ENCODE measurements around the gene SLC8A2. TPM values are rescaled to one million over a fixed set of nuclear protein-coding genes. Genes with fewer than 3 reads are reported as not detected.

SLC8A2 gene
- total and polyA plus RNA-seq, 3 experiments from 2014 or later, result not detected

- Histone ChIP-seq H3K27ac (ENCODE audit: low read depth, low read length) (no peak overlapping the region), H3K27me3 (ENCODE audit: insufficient read depth, low read length, poor library complexity, severe bottlenecking) (peaks cover 19% of the 10 kb centered on the region), H3K9me3 (ENCODE audit: low read length) (no peaks in the 10 kb centered on the region), H3K36me3 (ENCODE audit: insufficient read depth, low read length) (no peaks in the 10 kb centered on the region), H3K4me3 (ENCODE audit: low read length) (no peak overlapping the region), H3K4me1 (ENCODE audit: insufficient read depth, low read length) (no peaks in the 10 kb centered on the region)
- Mint-ChIP-seq H3K4me3 (no peak overlapping the region), H3K27me3 (peaks cover 20 to 37% of the 10 kb centered on the region in 2 donors), H3K27ac (no peak overlapping the region), H3K36me3 (no peaks in the 10 kb centered on the region), H3K9me3 (peaks cover 0 to 2% (median 0%) of the 10 kb centered on the region in 5 donors), H3K4me1 (no peaks in the 10 kb centered on the region)
- no peak for DNase-seq
- CTCF ChIA-PET, result no interaction called here
- POLR2A ChIA-PET, result no interaction called here
Observed at GRCh38 chr19:47461876-47462275, 9.8 kb downstream of the SLC8A2 start.

GRCh38 chr19:47459477-47459876 is 12.2 kb downstream of the SLC8A2 start:
- no peak overlapping the region for H3K27ac ChIP-seq (ENCODE audit: low read depth, low read length)
- Mint-ChIP-seq H3K9me3 (peaks cover 0 to 7% (median 3%) of the 10 kb centered on the region in 5 donors), H3K4me1 (no peaks in the 10 kb centered on the region), H3K36me3 (no peaks in the 10 kb centered on the region), H3K27me3 (peaks cover 22 to 40% of the 10 kb centered on the region in 2 donors), H3K4me3 (no peak overlapping the region), H3K27ac (no peak overlapping the region)
- H3K9me3 ChIP-seq (ENCODE audit: low read length), result no peaks in the 10 kb centered on the region
- ChIA-PET POLR2A (no interaction called here), CTCF (no interaction called here)
- DNase-seq, result no peak
- H3K4me3 ChIP-seq (ENCODE audit: low read length), result no peak overlapping the region
- H3K4me1 ChIP-seq (ENCODE audit: insufficient read depth, low read length), result no peaks in the 10 kb centered on the region
- no peaks in the 10 kb centered on the region for H3K36me3 ChIP-seq (ENCODE audit: insufficient read depth, low read length)
- H3K27me3 ChIP-seq (ENCODE audit: insufficient read depth, low read length, poor library complexity, severe bottlenecking), result peaks cover 31% of the 10 kb centered on the region

DNA sequence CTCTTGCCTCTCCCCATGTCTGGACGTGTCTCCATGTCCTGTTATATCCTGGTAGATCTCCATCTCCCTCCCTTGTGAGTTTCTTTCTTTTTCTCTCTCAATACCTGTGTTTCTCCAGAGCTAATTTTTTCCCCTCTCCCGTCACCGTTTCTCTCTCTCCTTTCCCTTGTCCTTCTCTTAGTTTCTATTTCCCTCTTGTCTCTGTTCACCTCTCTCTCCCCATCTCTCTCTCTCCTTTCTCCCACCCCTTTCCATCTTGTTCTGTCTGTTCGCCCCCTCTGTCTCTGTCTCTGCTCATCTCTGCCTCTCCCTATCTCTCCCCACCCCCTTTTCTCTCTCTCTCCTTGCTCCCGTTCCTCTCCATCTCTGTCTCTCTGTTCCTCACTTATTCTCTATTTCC is 13.0 kb downstream of the SLC8A2 start:
- CTCF ChIA-PET, result no interaction called here

GRCh38 chr19:47456721-47457474 is 14.8 kb downstream of the SLC8A2 start:
- peaks cover 0 to 9% (median 3%) of the 10 kb centered on the region in 5 donors for H3K9me3 Mint-ChIP-seq
- Histone ChIP-seq H3K27me3 (ENCODE audit: insufficient read depth, low read length, poor library complexity, severe bottlenecking) (peaks cover 31% of the 10 kb centered on the region), H3K9me3 (ENCODE audit: low read length) (no peaks in the 10 kb centered on the region), H3K4me3 (ENCODE audit: low read length) (no peak overlapping the region), H3K36me3 (ENCODE audit: insufficient read depth, low read length) (no peaks in the 10 kb centered on the region), H3K27ac (ENCODE audit: low read depth, low read length) (no peak overlapping the region), H3K4me1 (ENCODE audit: insufficient read depth, low read length) (no peaks in the 10 kb centered on the region)
- no peaks in the 10 kb centered on the region for H3K36me3 Mint-ChIP-seq
- peaks cover 24 to 36% of the 10 kb centered on the region in 2 donors for H3K27me3 Mint-ChIP-seq
- peak overlapping the region in 1 of 8 donors; percentile 22 for H3K27ac Mint-ChIP-seq
- ChIA-PET POLR2A (no interaction called here), CTCF (no interaction called here)
- no peaks in the 10 kb centered on the region for H3K4me1 Mint-ChIP-seq
- no peak for DNase-seq
- no peak overlapping the region for H3K4me3 Mint-ChIP-seq

More for the DNA sequence above, 13.0 kb downstream of the SLC8A2 start:
- H3K27me3 Mint-ChIP-seq, result peaks cover 25 to 42% of the 10 kb centered on the region in 2 donors
- no peak for DNase-seq
- H3K9me3 Mint-ChIP-seq, result peaks cover 0 to 9% (median 3%) of the 10 kb centered on the region in 5 donors
- no peaks in the 10 kb centered on the region for H3K36me3 Mint-ChIP-seq
- no peak overlapping the region for H3K27ac ChIP-seq (ENCODE audit: low read depth, low read length)
- H3K9me3 ChIP-seq (ENCODE audit: low read length), result no peaks in the 10 kb centered on the region
- POLR2A ChIA-PET, result no interaction called here
- H3K27ac Mint-ChIP-seq, result no peak overlapping the region
- no peak overlapping the region for H3K4me3 ChIP-seq (ENCODE audit: low read length)
- H3K4me1 ChIP-seq (ENCODE audit: insufficient read depth, low read length), result no peaks in the 10 kb centered on the region
- H3K4me1 Mint-ChIP-seq, result no peaks in the 10 kb centered on the region
- H3K36me3 ChIP-seq (ENCODE audit: insufficient read depth, low read length), result no peaks in the 10 kb centered on the region
- H3K4me3 Mint-ChIP-seq, result no peak overlapping the region
- peaks cover 31% of the 10 kb centered on the region for H3K27me3 ChIP-seq (ENCODE audit: insufficient read depth, low read length, poor library complexity, severe bottlenecking)

DNA sequence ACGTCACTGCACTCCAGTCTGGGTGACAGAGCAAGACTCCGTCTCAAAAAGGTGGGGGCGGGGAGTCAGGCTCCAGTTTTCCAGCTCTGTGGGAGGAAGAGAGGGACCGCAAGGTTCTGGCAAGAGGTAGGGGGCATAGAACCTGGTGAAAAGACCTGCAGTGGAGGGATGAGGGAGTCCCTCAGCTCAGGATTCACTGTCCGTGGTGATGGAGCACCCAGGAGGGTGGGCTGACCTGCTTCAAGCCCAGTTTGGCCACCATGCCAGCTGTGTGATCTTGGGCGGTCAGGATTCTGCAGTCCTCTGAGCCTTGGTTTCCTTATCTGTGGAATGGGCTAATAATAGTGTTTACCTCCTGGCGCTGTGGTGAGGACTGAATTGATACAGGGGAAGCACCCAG is 21.2 kb downstream of the SLC8A2 start:
- Histone ChIP-seq H3K4me3 (ENCODE audit: low read length) (no peak overlapping the region), H3K36me3 (ENCODE audit: insufficient read depth, low read length) (no peaks in the 10 kb centered on the region), H3K27ac (ENCODE audit: low read depth, low read length) (no peak overlapping the region), H3K9me3 (ENCODE audit: low read length) (no peaks in the 10 kb centered on the region), H3K4me1 (ENCODE audit: insufficient read depth, low read length) (peaks cover 21% of the 10 kb centered on the region), H3K27me3 (ENCODE audit: insufficient read depth, low read length, poor library complexity, severe bottlenecking) (peaks cover 13% of the 10 kb centered on the region)
- H3K4me3 Mint-ChIP-seq, result no peak overlapping the region
- no peak for DNase-seq
- H3K27me3 Mint-ChIP-seq, result peaks cover 35 to 56% of the 10 kb centered on the region in 2 donors
- H3K4me1 Mint-ChIP-seq, result peaks cover 19 to 30% (median 27%) of the 10 kb centered on the region in 3 donors
- ChIA-PET CTCF (interaction anchor here (0.7 kb wide), 1 partner anchor 329 kb away, joined by 4 read pairs; no protein-coding TSS in a partner anchor), POLR2A (no interaction called here)
- H3K27ac Mint-ChIP-seq, result no peak overlapping the region
- peaks cover 0 to 5% (median under 1%) of the 10 kb centered on the region in 5 donors for H3K9me3 Mint-ChIP-seq
- H3K36me3 Mint-ChIP-seq, result no peaks in the 10 kb centered on the region

DNA sequence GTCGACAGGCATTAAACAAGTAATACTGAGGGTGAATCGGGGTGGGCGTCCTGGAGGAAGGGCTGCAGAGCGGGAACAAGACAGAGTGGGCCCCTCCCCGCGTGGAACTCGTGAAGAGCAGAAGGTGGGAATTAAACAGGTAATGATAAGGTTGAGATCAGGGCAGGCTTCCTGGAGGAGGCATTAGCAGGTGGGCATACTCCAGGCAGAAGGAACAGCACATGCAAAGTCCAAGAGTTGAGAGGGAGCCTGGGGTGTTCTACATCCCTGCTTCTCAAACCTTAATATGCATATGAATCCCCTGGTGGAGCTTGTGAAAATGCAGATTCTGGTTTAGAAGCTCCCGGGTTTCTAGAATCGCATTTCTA is 23.3 kb downstream of the SLC8A2 start:
- Histone ChIP-seq H3K4me3 (ENCODE audit: low read length) (no peak overlapping the region), H3K27me3 (ENCODE audit: insufficient read depth, low read length, poor library complexity, severe bottlenecking) (peaks cover 22% of the 10 kb centered on the region), H3K4me1 (ENCODE audit: insufficient read depth, low read length) (peaks cover 42% of the 10 kb centered on the region), H3K27ac (ENCODE audit: low read depth, low read length) (no peak overlapping the region), H3K36me3 (ENCODE audit: insufficient read depth, low read length) (no peaks in the 10 kb centered on the region), H3K9me3 (ENCODE audit: low read length) (no peaks in the 10 kb centered on the region)
- Mint-ChIP-seq H3K36me3 (no peaks in the 10 kb centered on the region), H3K27ac (peak overlapping the region in 1 of 8 donors; percentile 20), H3K27me3 (peaks cover 45 to 62% of the 10 kb centered on the region in 2 donors), H3K9me3 (peaks cover 0 to 2% (median 0%) of the 10 kb centered on the region in 5 donors), H3K4me1 (peaks cover 38 to 51% (median 49%) of the 10 kb centered on the region in 3 donors), H3K4me3 (peak overlapping the region in 2 of 7 donors; percentile 38 to 55)
- ChIA-PET POLR2A (no interaction called here), CTCF (no interaction called here)
- no peak for DNase-seq

DNA sequence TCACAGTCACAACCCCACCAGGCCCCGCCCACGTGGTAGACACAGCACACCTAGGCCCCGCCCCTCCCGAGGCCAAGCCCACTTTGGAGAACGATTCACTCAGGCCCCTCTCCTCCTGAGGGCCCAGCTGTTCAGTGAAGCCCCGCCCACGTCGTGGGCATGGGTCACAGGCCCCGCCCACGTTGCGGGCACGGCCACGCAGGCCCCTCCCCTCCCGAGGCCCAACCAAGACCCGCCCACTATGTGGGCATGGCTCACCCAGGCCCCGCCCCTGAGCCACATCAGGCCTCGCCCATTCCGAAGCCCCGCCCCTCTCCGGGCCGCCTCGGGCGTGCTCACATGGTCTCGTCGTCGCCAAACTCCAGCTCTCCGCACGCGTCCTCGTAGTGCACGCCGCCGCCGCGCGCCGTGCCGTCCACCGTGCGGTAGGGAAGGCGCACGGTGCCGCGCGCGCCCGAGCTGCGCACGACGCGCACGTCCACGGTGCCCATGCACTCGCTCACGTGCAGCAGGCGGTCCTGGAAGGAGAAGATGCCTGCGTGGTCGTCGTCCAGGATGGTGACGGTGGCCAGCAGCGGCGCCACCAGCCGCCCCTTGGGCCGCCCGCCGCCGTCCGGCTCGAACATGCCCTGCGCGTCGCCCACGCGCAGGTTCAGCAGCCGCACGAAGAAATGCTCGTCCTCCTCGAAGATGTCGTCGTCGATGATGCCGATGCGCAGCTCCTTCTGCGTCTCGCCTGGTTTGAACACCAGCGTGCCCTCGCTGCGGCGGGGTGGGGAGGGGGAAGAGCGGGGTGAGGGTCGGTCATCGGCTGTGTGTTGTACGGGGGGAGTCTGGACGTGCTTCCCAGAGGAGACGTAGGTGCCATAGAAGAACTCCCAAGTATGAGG is 24.0 kb downstream of the SLC8A2 start:
- DNase-seq, result peak in 4 of 5 donors; percentile 45 to 62 (median 52)
- peaks cover 44 to 57% (median 54%) of the 10 kb centered on the region in 3 donors for H3K4me1 Mint-ChIP-seq
- peak overlapping the region; percentile 14 for H3K4me3 ChIP-seq (ENCODE audit: low read length)
- no peaks in the 10 kb centered on the region for H3K36me3 ChIP-seq (ENCODE audit: insufficient read depth, low read length)
- H3K4me1 ChIP-seq (ENCODE audit: insufficient read depth, low read length), result peaks cover 45% of the 10 kb centered on the region
- H3K4me3 Mint-ChIP-seq, result peak overlapping the region in 4 of 7 donors; percentile 43 to 80 (median 56)
- no peak overlapping the region for H3K27ac Mint-ChIP-seq
- peak overlapping the region; percentile 38 for H3K27ac ChIP-seq (ENCODE audit: low read depth, low read length)
- H3K27me3 Mint-ChIP-seq, result peaks cover 46 to 68% of the 10 kb centered on the region in 2 donors
- ChIA-PET POLR2A (interaction anchor here (0.6 kb wide), 1 partner anchor 16 kb away, joined by 3 read pairs; no protein-coding TSS in a partner anchor), CTCF (interaction anchor here (1.7 kb wide), 1 partner anchor 11 kb away, joined by 5 read pairs; no protein-coding TSS in a partner anchor)
- no peaks in the 10 kb centered on the region for H3K36me3 Mint-ChIP-seq
- H3K9me3 ChIP-seq (ENCODE audit: low read length), result no peaks in the 10 kb centered on the region
- peaks cover 28% of the 10 kb centered on the region for H3K27me3 ChIP-seq (ENCODE audit: insufficient read depth, low read length, poor library complexity, severe bottlenecking)
- peaks cover 0 to 2% (median 0%) of the 10 kb centered on the region in 5 donors for H3K9me3 Mint-ChIP-seq
